NCI-H226 (cell line): ENCODE measurements around the gene ZMIZ1.
A peak's percentile ranks its signal among the peaks of the same experiment; 100 is the strongest.

Source experiments
- DNase-seq: peaks from one replicate; pipeline ENCODE4 v3.0.0-alpha.2; 2015

The ZMIZ1 gene

DNA sequence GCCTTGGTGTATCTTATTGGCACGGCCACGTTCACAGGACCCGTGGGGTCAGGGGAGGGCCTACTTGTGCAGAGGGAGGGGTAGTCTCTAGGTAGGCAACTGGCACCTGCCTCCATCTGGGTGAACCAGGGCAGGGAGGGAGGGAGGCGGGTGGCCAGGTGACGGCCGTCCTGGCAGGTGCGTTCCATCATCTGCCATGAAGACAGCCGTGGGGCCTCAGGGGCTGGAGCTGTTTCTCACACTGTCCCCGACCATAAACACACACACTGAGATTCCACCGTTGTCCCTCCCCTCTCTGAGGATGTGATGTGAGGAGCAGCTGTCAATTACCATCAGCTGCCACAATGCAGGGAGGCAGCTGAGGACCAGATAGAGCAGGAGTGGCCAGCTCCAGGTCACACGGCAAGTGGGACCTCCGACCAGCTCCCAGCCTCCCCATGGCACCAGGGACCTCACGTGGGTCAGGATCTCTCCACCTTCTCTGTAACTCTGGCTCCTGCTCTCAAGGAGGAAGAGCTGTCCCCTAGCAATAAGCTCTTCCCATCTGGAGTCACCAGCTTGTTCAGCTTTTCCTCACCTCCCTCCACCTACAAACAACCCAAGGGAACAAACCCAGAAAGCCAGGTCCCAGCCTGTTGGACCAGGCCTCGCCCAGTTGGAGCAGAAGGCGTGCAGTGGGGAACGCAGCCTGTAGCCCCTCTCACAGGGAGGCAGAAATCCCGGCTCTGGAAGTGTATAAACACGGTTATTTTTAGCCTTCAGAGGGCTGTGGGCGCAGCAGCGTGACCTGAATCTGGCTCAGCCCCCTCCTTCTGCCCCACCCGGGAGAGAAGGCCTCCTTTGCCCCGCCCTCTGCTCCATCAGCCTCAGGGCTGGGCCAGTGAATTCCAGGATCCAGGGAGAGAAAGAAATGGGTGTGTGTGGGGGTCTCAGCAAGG, 33.1 kb downstream of the ZMIZ1 start:
- peak; percentile 25 for DNase-seq

- DNase-seq, result no peak
Measured at GRCh38 chr10:79102498-79102874, 33.7 kb downstream of the ZMIZ1 start.

- no peak for DNase-seq
Measured at GRCh38 chr10:79103129-79103528, 34.4 kb downstream of the ZMIZ1 start.

DNA sequence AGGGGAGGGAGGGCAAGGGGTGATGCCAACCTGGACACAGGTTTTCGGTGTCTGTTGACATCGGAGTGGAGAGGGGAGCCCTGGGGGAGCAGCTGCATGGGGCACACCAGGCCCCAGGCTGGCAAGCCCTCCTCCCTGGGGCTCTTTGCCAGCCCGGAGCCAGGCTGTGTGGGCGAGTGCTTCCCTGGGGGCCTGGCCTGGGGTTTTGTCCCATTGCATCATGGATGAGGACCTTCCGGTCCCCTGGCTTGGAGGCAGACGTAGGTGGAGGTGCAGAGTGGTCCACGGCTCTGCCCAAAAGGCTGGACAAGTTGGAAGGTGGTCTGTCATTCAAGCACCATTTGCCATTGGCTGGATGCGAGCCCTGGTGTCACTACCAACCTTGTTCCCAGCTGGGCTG, 34.8 kb downstream of the ZMIZ1 start:
- no peak for DNase-seq

GRCh38 chr10:79105150-79105739, 36.5 kb downstream of the ZMIZ1 start:
- DNase-seq, result no peak

GRCh38 chr10:79105818-79106217, 37.1 kb downstream of the ZMIZ1 start:
- DNase-seq, result no peak

DNA sequence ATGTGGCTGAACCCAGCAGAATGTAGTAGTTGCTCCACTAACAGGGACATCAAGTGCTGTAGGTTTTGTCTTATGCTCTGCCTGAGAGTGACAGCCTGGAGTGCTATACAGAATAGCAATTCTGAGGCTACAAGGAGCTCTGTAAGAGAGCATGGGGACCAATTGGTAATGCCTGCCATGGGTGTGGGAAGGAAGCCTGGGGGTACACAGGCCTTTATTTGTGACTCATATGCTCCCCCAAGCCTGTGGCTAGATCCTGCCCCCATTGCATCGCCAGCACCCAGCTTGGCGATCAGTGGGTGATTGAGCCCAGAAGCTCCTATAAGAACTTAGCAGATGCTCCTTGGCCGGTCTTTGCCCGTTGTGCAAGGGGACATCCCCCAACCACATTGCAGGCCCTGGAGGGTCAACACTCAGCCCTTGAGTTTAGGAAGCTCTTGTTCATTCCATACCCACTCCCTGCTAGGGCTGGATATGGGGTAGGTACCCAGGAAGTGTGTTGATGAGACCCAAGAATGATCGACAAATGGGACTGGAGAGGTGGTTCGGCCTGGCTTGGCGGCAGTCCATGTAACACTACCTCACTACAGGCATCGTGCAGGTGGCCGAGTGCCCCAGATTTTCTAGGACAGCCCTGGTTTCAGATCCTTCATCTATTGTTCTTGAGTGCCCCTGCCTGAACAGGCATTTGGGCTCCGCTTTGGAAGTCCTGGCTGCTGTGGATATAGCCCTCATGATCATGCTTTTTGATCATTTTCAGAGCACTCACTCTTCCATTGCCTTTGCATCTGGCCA, 37.7 kb downstream of the ZMIZ1 start:
- DNase-seq, result no peak

DNA sequence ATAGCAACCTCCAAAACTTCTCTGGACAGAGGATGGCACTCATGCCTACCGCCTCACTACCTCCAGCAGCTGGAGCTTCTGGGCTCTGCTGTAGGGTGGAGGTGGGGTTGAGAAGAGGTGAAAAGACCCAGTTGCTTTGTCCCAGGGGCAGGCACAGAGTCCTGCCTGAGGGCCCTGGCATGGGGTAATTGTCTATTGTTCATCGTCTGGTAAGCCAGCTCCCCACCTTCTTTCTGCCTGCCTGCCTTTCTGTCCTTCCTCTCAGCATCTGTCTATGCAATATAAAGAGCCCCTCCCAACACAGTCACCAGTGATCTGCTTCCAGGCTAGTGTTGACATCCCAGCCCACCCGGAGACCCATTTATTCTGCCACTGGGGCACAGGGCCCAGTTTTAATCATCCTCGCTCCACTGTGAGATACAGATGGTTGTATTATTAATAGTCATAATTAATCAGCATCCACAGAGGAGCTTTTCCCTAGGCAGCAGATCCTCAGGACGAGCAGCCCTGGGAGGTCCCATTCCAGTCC, 39.0 kb downstream of the ZMIZ1 start:
- DNase-seq, result no peak

DNA sequence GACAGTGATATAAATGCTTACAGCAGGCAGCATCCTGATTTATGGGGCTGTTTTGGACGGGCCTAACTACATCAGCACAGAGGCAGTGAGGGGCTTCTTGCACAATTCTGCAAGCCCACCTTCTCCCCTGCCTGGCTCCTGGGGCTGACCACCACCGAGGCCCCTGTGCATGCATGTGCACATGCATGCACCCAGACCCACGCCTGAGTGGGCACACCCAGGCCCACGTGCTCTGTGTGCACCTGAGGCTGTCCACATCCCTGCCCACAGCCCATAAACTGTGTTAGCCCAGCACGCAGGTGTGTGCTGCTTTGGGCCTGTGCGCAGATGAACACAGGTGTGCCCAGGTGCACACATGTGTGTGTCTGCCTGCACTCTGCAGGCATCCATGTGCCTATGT, 40.0 kb downstream of the ZMIZ1 start:
- DNase-seq, result no peak

- DNase-seq, result peak; percentile 70
Measured at GRCh38 chr10:79111427-79111826, 42.7 kb downstream of the ZMIZ1 start.

GRCh38 chr10:79111846-79112614, 43.3 kb downstream of the ZMIZ1 start:
- DNase-seq, result no peak

DNA sequence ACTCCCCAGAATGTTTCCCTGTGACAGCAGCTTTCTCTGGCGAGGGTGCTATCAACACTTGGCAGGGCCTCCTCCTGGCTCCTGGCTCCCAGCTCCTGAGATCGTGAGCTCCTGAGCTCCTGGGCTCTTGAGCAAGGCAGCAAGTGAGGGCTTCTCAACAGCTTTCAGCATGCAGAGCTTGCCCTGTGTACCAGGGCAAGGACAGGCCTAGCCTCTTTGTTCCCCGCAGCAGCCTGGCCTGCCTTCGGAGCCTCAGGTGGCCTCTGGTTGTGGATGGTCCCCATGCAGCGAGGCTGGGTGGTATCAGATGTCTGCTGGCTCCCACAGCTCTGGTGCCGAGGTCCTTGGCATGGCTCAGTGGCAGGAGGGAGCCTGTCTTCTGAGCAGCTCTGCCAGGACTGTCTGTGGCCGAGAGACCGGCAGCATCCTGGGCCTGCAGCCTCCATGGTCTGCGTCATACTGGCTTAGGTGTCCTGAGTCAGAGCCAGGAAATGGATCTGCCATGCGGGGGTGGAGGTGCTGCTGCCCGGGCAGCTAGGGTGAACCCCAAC, 44.2 kb downstream of the ZMIZ1 start:
- peak; percentile 92 for DNase-seq

DNA sequence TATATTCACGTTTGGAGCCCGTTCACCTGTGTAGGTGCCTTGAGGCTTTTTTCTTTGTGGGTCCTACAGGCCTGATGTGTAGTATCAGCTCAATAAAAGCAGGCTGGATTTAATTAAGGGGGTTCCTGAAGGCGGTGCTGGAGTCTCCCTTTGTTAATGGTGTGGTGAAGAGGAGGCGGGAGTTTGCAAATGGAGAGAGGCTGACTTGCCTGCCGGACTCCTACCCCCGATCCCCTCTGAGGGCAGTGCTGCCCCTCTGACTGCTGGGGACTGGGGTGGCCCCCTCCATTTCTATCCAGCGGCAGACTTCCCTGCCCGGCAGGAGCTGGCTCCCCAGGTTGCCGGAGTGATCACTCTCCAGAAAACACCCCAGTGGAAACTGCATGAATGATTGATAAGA, 45.1 kb downstream of the ZMIZ1 start:
- no peak for DNase-seq

DNA sequence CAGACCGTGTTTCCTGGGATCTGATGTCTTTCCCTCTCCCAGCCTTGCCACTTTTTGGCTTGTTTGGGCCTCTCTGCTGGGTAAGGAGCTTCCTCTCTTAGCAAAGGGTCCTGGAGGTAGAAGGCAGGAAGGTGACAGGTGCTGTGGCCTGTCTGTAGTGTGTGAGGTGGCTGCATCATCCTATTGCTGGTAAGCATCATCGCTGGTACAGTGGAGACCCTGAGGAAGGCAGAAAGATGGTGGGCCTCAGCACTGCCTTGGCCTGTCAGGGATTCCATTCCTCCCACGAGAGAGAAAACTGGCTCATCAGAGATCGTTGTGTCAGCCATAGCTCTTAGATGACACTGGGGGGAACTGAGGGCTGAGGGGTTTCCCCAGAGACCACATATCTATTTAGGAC, 46.5 kb downstream of the ZMIZ1 start:
- no peak for DNase-seq

GRCh38 chr10:79116368-79116767, 47.6 kb downstream of the ZMIZ1 start:
- no peak for DNase-seq

- no peak for DNase-seq
Measured at GRCh38 chr10:79116801-79117723, 48.3 kb downstream of the ZMIZ1 start.

DNA sequence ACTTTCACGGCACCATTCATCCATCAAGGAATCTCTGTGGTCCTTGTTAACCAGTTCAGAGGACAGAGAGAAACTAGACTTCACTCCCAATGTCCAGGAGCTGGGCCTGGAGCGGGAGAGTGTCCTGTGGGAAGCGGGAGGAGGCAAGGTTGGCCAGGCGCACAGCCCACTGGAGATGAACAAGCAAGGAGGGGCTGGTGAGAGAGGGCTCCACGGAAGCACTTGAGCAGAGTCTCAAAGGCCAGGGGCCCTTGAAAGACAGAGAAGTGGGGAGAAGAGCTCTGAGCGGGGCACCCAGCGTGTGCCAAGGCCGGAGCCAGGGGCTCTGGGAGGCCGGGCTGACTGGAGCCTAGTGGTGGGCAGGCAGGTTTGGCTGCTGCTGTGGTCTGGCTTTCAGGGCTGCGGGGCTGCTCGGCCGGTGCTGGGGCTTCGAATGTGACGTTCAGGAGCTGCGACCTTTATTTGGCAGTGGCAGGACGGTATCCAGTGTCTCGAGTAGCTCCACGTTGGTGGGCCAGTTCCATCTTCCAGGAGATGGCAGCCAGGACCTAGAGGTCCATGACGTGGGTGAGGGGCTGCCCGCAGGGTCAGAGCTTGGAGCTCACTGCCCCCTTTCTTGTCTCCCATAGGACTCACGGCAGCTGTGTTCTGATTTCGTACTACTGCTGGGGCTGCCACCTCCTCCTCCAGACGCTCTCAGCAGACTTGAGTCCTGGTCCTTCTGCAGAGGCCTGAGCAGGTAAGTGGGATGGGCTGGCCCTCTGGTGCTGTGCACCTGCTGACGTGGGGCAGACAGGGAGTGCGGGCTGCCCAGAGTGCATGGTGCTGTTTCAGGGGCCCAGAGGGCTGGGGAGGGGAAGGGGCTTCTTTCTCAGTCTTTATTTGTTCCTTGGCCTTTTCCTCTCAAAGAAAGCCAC, 49.8 kb downstream of the ZMIZ1 start:
- DNase-seq, result no peak

- no peak for DNase-seq
Measured at GRCh38 chr10:79119306-79119705, 50.5 kb downstream of the ZMIZ1 start.

DNA sequence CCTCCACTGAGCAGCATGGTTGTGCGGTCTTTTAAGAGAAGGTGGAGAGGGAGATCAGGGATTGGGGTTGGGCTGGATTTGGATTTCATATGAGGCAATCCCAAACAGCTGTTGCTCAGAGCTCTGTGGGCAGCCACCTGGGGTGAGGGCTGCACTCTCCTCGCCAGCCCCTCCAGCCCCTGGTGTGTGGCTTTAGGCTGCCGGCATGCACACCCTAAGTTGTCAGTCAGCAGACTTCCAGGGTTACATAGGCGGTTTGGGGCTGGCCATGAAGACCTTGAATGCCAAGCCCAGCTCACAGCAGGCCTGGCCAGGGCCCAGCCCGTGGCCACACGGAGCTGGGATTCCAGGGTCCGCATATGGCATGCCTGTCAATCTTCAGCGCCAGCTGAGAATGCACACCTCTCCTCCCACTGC, 54.8 kb downstream of the ZMIZ1 start:
- no peak for DNase-seq

DNA sequence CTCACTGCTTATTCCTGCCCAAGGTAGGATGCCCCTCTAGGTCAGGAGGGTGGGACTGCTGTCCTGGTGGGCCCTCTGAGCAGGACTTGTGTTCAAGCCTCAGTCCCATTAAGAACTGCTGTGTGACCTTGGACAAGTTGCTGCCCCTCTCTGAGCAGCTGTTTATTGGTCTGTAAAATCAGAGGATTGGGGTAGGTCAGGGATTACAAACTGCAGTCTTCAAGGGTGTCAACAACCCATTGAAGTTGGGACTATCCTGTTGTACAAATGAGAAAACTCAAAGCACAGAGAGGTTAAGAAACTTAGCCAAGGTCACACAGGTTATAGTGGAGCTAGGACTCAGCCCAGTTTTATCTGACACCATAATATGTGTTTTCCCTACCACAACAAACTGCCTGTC, 55.3 kb downstream of the ZMIZ1 start:
- DNase-seq, result no peak
